Measurements from ENCODE around the gene GVQW3.

GVQW3 gene

DNA sequence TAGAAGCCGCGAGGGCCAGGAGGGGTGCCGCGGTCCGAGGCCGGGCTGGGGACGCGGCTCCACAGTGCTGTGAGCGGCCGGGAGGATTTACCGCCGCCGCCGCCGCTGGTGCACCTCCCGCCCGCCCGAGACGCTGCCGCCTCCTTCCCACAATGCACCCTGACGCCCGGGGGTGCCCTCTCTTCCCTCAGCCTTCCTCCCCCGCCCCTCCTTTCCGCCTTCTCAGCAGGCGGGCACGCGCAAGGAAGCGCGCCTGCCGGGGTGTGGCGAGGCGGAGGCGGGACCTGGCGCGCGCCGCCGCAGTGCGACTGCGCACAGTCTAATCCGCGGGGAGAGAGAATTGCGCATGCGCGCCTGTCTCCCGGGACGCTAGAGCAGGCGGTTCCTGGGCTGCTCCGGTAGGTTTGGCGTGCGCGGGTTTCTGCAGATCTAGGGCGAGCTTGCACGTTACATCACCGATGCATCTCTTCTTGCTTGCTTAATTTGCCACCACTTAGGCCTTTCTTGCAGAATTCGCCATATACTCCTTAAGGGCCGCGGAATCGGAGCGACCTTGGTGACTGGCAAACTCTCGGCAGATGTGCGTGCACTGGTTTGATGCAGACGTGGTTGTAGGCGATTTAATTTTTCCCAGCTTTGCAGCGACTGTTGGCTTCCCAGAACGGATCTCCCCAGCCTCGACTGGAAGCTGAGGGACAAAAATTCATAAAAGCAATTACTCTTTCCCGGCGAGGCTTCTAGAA, at the start of gene GVQW3, which contains the start of gene THAP12:
Gene GVQW3, plus strand, starts transcription at position 347 of the 743 bp plus-strand sequence. CDS start 506 bp downstream, outside the sequence.
Gene THAP12, minus strand, starts transcription at position 156 of the 743 bp plus-strand sequence. CDS start 296 bp downstream, outside the sequence.
- peak; percentile 96 to 98 for DNase-seq

DNA sequence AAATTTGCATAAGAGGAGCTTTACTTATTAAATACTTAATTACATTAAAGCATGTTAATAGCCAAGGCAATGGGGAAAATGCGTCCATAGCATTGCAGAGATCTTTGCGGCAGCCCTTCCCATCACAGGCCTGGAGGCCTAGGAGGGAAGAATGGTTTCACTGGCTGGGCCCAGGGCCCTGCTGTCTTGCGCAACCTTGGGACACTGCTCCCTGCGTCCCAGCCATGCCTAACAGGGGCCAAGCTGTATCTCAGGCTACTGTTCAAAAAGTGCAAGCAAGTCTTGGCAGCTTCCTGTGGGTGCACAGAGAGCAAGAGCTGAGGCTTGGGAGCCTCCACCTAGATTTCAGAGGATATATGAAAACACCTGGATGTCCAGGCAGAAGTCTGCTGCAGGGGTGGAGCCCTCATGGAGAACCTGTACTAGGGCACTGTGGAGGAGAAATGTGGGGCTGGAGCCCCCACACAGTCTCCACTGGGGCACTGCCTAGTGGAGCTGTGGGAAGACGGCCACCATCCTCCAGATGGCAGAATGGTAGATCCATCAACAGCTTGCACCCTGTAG, 46.2 kb upstream of the GVQW3 start:
- no peak for DNase-seq

- no peak for DNase-seq
These were observed 45.3 kb upstream of the GVQW3 start for GRCh38 chr11:76335842-76336241.

GRCh38 chr11:76336597-76336996, 44.5 kb upstream of the GVQW3 start:
- no peak for DNase-seq

GRCh38 chr11:76337469-76337868, 43.7 kb upstream of the GVQW3 start:
- no peak for DNase-seq

- DNase-seq, result no peak
These were observed 43.2 kb upstream of the GVQW3 start for GRCh38 chr11:76337923-76338322.

DNA sequence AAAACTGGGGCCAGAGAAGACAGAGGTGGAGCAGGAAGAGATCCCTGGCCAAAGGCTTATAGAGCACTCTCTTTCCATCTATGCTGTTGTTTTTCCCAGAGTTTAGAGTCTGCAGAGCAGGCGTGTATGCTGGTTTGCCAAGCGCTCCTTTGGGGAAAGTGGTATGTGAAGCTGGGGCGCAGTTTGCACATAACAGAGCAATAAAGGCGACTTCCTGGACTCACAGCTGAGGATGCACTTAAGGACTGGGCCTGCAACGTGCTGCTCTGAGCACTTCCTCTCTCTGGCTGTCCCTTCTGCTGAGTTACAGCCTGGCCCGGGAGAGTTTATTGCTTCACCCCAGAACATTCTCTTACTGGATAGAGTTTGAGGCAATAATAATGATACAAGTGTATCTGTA, 41.9 kb upstream of the GVQW3 start:
- no peak for DNase-seq

DNA sequence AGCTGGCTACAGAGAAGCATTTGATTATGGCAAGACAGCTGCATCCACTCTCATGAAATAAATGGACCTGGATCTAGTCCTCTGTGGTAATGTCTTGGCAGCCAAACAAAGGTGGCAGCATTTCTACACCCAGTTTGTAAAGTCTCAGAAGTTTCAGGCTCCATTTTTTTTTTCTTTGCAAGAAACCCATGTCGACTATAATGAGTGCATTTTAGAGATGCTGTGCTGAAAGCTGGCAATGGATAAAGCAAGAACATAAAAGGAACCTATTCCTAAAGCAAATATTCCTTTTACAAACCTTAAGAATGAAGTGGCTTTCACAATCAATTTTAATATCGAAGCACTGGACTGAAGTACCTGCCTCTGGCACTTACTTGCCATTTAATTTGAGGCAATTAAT, 33.7 kb upstream of the GVQW3 start:
- no peak for DNase-seq

GRCh38 chr11:76348348-76348747, 32.8 kb upstream of the GVQW3 start:
- no peak for DNase-seq

DNA sequence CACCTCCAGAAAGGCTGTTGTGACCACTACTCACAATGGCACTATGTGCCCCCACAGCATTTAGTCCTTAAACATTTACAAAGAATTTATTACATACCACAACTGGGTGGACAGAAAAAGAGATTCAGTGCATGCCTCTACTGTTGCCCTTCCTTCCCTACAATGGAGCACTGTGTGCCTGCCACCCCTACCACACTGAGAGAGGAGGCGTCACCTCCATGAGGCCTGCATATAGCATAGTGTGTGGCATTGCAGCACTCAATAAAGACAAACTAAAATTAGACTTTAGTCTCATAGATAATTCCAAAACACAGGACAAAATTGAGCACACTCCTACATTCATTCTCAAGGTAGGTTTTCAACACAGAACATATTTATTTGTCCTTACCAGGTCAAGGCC, 26.0 kb upstream of the GVQW3 start:
- DNase-seq, result no peak

GRCh38 chr11:76361374-76361773, 19.7 kb upstream of the GVQW3 start:
- no peak for DNase-seq

GRCh38 chr11:76361776-76362175, 19.3 kb upstream of the GVQW3 start:
- no peak for DNase-seq

DNA sequence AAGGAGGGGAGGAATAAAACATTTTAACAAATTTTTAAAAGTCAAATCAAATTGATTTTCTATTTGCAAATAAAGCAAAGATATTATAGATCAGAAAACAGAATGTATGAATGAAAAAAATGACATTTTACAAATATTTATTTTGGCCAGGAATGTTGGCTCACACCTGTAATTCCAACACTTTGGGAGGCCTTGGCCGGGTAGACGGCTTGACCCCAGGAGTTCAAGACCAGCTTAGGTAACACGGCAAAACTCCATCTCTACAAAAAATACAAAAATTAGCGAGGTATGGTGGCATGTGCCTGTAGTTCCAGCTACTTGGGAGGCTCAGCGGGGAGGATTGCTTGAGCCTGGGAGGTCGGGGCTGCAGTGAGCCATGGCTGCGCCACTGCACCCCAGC, 18.4 kb upstream of the GVQW3 start:
- DNase-seq, result no peak

DNA sequence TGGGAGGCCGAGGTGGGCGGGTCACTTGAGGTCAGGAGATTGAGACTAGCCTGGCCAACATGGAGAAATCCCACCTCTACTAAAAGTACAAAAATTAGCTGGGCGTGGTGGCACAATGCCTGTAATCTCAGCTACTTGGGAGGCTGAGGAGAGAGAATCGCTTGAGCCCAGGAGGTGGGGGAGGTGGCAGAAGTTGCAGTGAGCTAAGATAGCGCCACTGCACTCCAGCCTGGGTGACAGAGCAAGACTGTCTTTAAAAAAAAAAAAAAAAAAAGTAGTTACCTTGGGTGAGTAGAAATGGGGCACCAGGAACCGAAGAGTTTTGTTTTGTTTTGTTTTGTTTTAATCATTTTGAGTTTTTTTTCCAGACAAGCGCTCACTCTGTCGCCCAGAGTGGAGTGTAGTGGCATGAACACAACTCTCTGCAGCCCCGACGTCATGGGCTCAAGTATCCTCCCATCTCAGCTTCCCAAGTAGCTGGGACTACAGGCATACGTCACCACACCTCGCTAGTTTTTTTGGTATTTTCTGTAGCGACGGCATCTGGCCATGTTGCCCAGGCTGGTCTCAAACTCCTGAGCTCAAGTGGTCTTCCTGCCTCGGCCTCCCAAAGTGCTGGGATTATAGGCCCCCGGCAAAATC, 16.0 kb upstream of the GVQW3 start:
- DNase-seq, result no peak

DNA sequence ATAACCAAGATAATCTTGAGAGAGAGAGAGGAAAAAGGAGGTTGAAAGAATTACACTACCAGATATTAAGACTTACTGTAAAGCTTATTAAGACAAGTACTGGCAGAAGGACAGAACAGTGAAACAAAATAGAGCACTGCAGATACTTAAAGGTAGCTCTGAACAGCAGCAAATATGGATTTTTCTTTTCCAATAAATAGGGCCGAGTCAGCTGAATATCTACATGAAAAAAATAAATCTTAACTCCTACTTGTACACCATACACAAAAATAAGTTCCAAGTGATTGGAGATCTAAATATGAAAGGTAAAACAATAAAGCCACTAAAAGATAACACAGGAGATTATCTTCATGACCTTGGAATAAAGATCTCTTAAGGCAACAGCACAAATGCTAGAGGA, 12.6 kb upstream of the GVQW3 start:
- no peak for DNase-seq

DNA sequence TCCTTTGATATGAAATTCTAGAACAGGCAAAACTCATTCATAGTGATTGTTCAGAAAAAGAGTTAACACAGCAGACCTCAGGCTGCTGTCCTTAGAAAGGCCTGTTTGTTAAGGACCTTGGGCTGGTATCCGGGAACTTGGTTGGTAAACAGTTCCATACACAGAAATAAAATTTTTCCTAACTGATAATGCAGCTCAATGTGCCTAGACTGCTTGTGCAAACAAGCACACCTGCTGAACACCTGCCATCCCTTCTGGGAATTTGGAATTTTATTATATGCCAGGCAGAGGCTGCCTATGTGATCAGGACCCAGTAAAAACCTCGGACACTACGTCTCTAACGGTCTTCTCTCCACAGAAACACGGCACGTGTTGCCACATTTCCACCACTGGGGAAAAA, 11.7 kb upstream of the GVQW3 start:
- DNase-seq, result no peak

- peak; percentile 43 to 52 for DNase-seq
These were observed 10.0 kb upstream of the GVQW3 start for GRCh38 chr11:76371170-76371569.

GRCh38 chr11:76376746-76377558, 4.2 kb upstream of the GVQW3 start:
- no peak for DNase-seq

- no peak for DNase-seq
These were observed 1.3 kb upstream of the GVQW3 start for GRCh38 chr11:76379807-76380158.

DNA sequence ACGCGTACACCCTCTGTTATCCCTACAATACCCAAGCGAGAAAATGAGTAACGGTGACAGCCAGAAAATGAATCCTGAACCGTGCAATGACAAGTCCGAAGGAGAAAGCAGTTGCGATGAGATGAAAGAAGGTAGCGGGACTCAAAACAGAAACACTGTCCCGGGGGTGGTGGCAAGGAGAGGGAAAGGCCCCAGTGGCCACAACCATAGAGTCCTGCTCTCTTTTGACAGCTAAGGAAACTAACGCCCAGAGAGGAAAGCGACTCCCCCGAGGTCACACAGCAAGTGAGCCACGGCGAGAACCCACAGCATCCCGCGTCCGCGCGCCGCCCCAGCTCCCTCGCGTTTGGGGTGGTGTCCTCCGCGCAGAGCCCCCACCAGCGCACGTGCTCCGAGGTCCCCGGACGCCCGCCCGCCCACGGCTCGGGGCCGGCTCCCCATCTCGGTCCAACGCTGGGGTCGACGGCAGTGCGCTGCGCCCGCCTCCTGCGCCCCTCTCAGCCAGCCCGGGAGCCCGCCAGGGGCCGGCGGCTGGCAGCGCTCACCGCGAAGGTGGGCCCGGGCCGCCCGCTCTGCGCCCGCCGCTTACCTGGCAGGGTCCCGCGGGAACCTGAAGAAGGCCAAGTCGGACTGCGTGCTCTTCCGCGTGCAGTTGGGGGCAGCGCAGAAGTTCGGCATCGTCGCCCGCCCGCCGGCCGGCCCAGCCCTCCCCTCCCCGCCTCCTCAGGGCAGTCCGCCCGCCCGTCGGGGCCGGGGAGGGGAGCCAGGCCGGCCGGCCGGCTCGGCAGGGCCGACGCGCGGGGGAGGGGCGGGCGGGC, 755 bp upstream of the GVQW3 start:
- DNase-seq, result peak; percentile 75 to 78

DNA sequence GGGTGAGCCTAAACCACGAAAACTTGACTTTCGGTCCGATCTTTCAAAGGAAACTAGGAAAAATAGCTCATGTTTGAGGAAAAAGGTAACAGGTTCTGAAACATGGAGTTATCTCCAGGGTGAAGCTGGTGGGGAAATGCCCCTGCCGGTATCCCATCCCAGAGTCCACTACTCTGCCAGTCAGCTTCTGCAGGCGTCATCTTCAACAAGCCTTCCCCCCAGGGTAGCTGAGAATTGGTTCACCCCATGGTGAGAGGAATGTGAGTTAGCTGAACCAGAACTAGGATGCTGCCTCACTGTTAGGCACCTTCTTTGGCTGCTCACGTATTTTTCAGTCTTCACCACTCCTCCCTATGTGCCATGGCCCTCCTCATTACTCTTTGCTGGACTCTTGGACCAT, 1.1 kb downstream of the GVQW3 start:
- no peak for DNase-seq

GRCh38 chr11:76385903-76386302, 4.8 kb downstream of the GVQW3 start:
- DNase-seq, result no peak

GRCh38 chr11:76388408-76388807, 7.3 kb downstream of the GVQW3 start:
- DNase-seq, result no peak
